NCI-H526 (cell line): Measurements from ENCODE around the gene ST3GAL5.

ENCODE experiments used
- DNase-seq, 2 experiments: peaks; one replicate each; lab custom pipeline; 2025; lab: John Stamatoyannopoulos, UW

ST3GAL5 gene

GRCh38 chr2:85866165-85866659, 22.6 kb downstream of the ST3GAL5 start:
- DNase-seq: no peak

- no peak for DNase-seq
Observed at GRCh38 chr2:85865539-85866164, 23.1 kb downstream of the ST3GAL5 start.

- no peak for DNase-seq
Observed at GRCh38 chr2:85864654-85865053, 24.1 kb downstream of the ST3GAL5 start.

DNA sequence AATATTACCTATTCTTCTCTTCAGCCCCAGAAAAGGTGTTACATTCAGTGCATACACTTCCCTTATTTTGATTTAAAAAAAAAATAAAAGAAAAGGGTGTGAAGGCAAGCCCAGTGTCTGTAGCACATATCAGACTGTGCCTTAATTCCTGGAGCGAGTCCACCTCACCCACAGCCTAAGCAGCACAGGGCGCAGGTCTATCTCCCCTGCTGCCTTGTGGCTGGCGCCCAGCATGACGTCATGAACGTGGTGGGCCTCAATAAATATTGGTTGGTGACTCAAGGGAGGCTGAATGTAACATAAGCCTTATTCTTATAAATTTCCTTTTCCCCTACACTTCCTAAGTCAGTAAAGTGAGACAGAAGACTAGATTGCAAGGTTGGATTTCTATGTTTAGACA, 26.4 kb downstream of the ST3GAL5 start:
- DNase-seq: no peak

- DNase-seq: no peak
Observed at GRCh38 chr2:85861650-85862049, 27.1 kb downstream of the ST3GAL5 start.

DNA sequence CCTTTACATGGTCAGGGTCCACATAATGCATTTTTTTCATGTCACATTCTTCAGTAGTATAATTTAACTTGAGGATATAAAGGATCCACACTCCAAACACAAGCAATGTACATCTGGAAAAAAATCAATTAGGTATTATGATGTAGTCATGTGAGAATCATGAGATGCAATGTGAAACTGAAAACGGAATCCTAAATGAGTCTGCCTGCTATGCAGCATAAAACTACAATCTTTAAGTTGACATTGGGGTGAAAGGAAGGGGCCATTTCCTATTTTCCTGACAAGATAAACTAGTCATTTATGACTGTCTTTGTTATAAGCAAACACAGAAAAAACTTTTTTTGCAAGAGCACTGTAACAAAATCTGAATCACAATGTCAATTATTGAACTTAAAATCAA, 27.6 kb downstream of the ST3GAL5 start:
- DNase-seq: no peak

GRCh38 chr2:85858841-85859240, 29.9 kb downstream of the ST3GAL5 start:
- DNase-seq: no peak

DNA sequence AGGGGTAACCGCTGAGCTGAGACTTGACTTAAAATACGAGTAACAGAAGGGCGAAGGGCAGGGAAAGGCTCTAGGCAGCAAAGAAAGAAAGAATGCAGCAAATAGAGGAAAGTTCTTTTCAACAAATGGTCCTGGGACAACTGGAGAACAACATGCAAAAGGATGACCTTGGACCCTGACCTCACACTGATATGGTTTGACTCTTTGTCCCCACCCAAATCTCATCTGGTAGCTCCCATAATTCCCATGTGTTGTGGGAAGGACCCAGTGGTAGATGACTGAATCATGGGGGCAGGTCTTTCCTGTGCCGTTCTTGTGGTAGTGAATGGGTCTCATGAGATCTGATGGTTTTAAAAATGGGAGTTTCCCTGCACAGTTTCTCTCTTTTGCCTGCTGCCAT, 33.9 kb downstream of the ST3GAL5 start:
- no peak for DNase-seq

- no peak for DNase-seq
Observed at GRCh38 chr2:85854166-85854509, 34.7 kb downstream of the ST3GAL5 start.

GRCh38 chr2:85853499-85854165, 35.2 kb downstream of the ST3GAL5 start:
- no peak for DNase-seq

- DNase-seq: no peak
Observed at GRCh38 chr2:85852937-85853498, 35.8 kb downstream of the ST3GAL5 start.

DNA sequence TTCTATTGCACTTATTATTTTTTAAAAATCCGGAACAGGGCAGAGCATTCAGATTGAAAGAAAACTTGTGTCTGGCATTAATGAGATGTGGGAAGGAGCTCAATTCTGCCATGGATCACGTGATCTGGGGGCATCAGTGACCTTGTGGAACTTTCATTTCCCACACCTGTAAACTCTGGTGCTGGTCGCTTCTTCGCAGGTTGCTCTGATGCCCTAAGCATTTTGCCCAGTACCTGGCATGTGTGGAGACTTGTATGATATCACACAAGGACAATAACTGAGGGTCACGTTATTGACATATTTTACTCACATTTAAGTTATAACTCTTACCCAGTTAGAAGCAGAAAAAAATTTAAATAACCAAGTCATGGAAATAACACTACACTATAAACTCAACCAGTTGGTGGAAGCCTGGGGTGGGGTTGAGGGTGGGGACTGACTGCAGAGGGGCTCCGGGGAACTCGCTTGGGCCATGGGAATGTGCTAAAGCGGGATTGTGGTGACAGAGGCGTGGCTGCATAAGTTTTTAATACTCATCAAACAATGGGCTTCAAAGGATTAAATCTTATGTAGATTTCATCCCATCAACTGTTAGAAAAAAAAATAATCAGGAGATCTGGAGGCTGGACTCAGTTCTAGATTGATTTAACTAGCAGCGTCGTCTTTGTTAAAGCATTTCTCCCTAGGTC, 36.5 kb downstream of the ST3GAL5 start:
- no peak for DNase-seq

- DNase-seq: no peak
Observed at GRCh38 chr2:85851253-85852151, 37.3 kb downstream of the ST3GAL5 start.

GRCh38 chr2:85850451-85850850, 38.3 kb downstream of the ST3GAL5 start:
- no peak for DNase-seq

DNA sequence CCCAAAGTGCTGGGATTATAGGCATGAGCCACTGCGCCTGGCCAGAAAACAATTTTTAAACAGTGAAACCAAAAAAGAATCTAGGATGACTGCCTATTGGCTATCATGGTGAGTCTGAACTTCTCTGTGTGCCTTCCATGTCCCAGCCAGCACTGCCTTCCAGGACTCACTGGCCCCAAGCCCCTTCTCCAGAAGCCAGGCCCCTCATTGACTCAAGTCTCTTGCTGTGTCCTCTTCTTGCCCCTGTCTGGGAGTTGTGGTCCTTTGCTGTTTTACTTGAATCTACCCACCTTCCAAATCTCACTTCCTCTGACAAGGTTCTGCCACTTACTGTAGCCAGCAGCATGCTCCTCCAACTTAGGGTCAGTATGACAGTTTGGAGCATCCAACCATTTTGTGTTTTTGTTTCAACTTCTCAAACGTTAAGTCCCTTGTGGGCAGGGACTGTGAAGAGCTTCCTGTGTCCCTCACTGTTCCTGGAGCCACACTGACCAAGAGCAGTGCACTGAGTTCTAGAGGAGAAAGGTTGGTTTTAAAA, 41.7 kb downstream of the ST3GAL5 start:
- no peak for DNase-seq

DNA sequence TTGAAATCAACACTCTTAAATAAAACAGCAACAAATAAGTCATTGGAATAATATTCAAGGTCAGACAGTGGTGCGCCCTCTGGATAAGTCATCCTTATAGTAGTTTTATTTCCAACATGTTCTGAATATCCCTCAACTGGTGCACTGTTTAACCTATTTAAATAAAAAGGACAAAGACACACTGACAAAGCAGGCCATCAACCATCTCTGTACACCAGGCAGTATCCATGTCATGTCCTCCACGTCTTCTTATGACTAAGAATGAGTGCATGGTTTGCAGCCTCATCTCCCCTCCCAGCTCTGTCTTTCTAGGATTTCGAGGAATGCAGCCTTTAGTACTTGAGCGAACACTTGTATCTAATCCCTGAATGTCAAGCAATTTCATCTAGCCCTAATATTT, 42.4 kb downstream of the ST3GAL5 start:
- DNase-seq: no peak

- DNase-seq: no peak
Observed at GRCh38 chr2:85844486-85844885, 44.3 kb downstream of the ST3GAL5 start.

DNA sequence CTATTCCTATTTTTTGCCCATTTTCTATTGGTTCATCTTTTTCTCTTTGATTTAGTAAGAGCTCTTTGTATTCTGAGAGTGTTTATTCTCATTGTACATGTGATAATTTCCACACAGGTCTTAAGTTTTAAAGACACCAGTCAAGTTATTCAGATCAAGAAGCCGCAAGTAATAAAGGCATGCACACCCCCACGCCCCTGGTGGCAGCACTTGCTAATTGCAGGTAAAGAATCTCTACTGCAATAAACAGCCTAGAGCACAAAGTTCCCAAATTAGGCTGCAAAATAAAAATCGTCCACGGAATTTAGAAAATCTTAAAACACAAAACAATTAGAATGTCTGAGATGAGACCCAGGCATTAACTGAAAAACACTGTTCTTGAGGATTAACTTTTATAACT, 45.2 kb downstream of the ST3GAL5 start:
- DNase-seq: peak in 1 of 2 experiments; percentile 43

DNA sequence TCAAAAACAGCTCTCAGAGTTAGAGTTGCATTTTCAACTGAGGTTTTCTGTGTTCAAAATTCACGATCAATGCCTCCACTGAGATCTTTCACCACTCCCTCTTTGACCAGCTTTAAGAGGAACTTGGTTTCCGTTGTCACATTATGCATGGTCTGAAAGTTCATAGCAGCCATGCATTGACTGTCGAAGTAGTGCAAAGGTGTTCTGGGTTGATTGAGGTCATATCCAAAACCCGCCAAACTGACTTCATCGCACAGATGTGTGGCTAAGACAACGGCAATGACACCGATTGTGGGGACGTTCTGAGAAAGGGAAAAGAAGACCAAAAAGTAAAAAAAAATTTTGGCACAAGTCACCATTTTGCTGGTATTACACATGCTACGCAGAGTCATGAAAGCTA, 48.7 kb downstream of the ST3GAL5 start:
- no peak for DNase-seq

DNA sequence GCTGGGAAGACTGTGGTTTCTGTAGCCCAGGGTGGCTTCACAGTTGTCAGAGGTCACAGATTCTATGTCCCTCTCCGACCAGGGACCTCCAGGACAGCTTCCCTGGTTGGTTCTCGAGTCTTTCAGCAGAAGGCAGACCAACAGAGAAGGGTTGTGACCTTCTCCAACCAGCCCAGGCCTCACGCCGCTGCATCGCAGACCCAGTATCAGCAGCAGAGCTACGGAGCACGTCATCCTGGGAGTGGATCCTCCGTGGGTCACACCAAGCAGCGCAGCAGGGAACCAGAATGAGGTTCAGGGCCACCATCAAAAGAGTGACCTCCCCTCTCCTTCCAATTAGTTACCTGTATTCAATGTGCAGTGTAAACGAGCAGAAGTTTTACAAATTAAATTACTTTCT, 49.3 kb downstream of the ST3GAL5 start:
- DNase-seq: no peak

DNA sequence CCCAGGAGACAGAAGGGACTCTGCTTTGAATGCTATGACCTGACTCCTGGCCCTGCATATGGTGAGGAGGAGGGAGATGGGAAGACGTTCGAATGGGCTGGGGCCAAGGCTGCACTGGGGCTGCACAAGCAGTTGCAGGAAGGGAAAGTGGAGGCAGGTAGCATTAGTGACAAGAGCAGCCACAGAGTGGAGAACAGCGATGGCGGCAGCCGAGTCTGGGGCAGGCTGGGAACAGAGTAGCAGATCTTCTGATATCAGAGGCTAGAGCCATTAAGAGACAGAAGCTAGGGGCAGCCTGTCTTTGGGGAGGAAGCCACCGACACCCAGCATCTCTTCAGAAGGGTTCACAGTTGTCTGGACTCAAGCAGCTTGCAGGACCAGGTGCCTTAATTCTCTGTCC, 50.1 kb downstream of the ST3GAL5 start:
- no peak for DNase-seq

GRCh38 chr2:85838181-85838580, 50.6 kb downstream of the ST3GAL5 start:
- DNase-seq: no peak
